ENCODE data around the gene PPBP. TPM values are rescaled to one million over a fixed set of nuclear protein-coding genes. Genes with fewer than 3 reads are reported as not detected.
"Not testable (repeated sequence)": the region's sequence is repeated elsewhere in the genome, so short reads cannot be mapped to it uniquely, and the experiment has no call there.

PPBP gene
- total RNA-seq, 1 donor from 2014 or later: not detected

DNA sequence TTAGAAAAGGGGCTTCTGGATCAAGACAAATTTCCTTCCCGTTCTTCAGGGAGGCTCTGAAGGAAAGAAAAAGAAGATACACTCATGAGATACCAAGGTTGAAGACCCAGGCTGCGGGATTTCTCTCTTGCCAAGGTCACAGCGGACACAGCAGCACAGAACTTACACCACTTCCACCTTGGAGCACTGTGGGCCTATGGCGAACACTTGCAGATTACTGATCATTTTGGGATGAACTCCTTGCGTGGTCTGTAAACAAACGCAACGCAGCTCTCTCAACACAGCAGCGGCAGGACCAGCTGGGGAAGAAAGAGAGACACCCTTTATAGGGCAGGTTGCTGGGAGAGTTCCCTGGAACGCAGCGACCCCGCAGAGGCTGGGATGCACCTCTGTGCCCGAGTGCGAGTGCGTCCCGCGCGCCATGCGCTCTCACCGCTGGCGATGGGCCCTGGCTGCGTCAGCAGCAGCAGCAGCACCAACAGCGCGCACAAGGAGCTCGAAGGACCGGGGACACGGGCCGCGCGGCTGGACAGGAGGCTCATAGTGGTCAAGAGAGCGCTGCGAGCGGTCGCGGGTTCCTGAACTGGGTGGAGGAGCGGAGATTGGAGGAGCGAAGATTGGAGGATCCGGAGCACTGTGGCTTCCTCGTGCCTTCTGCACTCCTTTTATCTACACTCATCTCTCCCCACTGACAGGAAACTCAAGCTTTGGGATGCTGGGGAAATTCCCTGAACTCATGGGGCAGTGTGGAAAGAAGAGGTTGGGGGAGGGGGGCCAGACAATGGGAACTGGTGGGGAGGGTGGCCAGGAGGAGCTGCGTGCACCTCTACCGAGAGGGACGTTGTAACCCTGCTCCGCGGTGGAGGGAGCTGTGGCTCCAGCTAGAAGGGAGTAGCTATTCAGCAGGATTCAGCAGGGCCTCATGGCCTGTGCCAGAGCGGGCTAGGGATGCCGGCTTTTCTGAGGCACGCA lies 10.3 kb upstream of the PPBP start, which contains the start of gene CXCL5:
Gene CXCL5 (minus strand): TSS at position 638 of the 972 bp plus-strand sequence. CDS start 96 bp downstream, at position 542.
- DNase-seq (ENCODE audit: low read depth, low spot score): no peak

DNA sequence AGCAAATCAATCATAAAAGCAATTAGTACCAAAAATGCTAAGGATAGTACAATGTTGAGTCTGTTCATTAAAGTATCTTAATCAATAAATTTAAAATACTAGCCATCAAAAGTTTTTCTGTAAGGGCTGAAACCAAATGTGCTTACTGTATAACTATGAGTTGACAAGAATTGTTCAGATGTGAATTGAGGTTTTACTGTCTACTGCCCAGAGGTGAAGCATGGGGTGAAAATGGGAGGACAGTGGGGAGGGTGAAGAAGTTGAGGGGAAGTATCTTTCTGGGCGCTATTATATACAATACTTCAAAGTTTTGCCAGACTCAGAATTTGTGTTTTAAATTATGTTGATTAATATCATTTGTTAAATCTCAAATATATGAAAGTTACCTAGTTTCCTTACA lies 4.1 kb upstream of the PPBP start:
- DNase-seq (ENCODE audit: low read depth, low spot score): no peak

DNA sequence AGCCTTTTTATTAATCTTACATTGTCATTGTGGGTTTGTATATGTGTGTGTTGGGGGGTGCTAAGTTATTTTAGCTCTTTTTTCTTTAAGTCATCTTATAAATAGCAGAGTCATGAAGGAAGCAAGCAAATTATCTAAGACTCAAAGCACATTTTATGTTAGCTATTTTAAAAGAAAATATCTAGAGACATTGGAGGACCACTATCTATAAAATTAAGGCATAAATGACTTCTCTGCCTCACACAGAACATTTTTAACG lies 3.7 kb upstream of the PPBP start:
- DNase-seq (ENCODE audit: low read depth, low spot score): no peak

DNA sequence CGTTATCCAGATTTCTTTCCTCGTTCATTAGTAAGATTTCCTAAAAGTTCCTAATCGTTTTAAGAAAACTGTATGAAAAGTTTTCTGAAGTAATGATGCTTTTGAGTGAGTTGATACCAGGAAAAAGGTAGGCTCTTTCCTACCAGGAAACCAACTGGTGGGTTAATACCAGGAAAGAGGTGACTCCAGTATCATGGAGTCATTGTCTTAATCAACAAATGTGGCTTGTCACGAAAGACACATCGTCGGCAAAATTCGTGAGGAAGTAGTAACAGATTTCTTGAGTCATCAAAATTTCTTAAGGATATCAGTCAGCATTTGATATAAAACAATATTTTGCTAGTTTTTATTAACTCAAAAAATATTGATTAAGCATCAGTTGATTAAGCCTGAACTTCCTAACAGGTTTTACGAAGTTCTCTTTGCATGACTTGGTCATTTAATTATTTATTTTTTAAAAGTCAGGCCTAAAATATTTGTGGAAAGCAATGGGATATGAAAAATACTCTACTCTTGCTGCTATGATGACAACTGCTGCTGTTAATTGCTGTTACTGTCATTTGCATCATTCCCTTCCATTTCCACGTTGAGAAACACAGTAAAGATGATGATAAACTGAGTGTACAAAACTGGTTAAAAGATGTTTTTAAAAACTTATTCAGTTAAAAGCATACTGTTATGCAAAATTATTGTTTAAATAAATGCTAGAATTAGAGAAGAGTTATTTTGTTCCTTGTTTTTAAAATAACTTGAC lies 3.2 kb upstream of the PPBP start:
- no peak for DNase-seq (ENCODE audit: low read depth, low spot score)

DNA sequence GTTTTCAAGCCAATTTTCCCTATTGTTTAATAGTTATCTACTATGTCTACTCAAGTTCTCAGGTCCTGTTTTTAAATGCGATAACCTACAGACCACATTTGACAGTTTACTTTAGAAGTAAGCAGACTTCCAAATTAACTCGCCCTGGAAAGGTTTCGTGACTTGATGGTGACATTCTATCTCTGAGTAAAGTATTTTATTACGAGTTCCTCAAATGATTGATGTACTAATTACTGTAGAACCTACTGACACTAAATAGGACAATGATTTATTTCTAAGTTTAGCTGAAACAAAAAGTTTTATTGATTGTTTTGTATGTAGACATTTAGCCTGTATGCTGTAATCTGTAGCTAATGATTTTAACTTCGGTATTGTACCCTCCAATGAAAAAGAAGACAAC lies 1.9 kb upstream of the PPBP start:
- no peak for DNase-seq (ENCODE audit: low read depth, low spot score)

DNA sequence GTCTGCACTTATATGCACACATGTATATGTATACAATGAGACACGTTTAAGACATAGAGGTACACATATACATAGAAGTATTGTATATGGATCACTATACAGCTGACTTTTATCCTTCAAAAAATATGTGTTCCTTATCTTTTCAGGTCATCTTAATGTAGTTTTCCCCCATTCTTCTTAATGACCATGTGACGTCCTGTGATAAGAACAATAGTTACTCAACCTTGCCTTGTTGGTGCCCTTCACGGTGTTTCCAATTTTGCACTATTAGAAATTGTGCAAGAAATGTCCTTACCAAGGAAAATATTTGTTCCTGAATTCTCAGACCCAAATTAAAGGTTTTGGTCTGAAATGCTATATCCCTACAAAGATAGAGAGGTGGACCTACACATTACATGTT lies 1.0 kb upstream of the PPBP start:
- no peak for DNase-seq (ENCODE audit: low read depth, low spot score)

DNA sequence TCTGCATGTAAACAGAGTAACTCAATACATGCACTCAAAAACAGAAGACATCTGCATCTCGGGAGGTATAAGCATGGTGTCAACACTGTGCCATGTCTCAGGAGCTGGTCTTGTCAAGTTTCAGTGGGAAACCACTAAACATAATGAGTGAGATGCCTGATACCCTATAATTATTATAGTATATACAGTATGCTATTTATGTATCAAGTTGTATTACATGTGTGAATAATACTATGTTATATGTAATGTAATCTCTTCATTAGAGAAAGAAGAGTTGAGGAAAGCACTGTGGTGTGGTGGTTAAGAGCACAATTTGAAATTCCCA lies 2.5 kb downstream of the PPBP start:
- no peak for DNase-seq (ENCODE audit: low read depth, low spot score)

DNA sequence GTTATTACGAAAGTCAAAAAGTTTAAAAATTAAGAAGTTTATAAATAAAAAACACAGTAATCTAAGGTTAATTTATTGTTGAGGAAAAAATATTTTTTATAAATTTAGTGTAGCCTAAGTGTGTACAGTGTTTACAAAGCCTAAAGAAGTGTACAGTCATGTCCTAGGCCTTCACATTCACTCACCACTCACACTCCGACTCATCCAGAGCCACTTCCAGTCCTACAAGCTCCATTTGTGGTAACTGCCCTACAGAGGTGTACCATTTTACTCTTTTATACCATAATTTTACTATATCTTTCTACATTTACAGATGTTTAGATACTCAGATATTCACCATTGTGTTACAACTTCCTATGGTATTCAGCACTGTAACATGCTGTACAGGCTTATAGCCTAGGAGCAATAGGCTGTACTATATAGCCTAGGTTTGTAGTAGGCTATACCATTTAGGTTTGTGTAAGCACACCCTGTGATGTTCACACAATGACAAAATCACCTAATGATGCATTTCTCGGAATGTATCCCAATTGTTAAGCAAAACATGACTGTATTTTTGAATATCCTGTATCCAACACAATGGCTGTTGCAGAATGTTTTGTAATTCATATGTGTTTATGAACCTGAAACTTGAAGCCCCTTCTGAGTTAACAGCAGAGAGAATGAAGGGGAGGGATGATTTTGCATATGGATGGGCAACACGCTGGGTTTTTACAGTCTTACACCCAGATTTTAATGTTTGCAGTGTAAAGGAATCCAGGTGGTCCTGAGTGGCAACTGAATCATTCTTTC lies 3.1 kb downstream of the PPBP start:
- no peak for DNase-seq (ENCODE audit: low read depth, low spot score)

DNA sequence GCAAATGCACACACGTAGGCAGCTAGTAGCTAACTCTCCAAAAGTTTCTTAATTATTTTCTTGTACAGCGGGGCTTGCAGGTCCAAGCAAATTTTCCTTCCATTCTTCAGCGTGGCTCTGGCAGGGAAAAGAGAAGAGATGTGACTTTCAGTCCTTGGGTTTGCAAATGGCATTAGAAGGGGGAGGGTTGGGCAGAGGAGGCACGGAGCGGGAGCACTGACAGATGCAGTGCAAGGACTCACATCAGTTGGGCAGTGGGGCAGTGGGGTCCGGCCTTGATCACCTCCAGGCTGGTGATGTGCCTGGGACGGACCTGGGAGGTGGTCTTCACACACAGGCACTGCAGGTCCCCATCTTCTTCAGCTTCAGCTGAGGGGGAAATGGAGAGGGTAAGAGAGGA lies 6.8 kb downstream of the PPBP start:
- DNase-seq (ENCODE audit: low read depth, low spot score): not testable (repeated sequence)

DNA sequence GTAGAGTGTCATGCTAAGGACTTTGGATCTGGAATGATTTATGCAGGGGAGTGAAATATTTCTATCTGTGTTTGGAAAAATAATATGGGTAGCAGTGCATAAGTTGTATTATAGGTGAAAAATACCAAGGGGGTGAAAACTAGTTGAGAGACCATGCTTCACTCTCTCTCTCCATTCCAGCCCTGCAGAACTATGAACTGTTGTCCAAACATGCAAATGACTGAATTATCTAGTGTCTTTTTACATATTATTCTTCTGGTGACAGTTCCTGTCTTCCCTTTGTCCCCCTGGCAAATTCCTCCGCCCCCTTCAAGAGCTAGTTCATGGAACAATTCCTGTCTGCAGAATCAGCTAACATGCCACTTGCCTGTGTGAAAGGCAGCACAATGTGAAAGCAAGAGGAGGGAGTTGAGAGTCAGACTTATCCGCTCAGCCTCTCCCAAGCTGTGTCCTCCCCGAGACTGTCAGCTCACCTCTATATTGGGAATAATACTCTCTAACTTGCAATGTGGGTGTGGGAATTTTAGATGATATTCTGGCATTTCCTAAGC lies 8.5 kb downstream of the PPBP start:
- no peak for DNase-seq (ENCODE audit: low read depth, low spot score)

DNA sequence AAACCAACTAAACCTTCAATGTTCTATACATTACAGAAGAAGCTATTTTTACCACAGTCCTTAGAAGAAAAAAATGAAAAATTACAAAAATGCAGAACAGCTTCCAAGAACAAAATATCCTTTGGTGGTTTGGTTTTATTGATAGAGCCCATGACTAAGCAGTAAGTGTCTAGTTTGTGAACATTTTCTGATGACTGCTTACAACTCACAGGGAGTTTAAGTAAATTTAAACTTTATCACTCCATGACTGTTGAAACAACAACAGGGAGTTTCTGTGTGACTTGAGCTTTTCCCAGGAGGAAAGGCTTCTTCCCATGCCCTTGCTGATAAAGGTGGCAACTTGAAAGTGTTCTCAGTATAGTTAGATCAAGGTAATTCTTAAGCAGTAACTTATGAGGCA lies 9.1 kb downstream of the PPBP start:
- no peak for DNase-seq (ENCODE audit: low read depth, low spot score)

DNA sequence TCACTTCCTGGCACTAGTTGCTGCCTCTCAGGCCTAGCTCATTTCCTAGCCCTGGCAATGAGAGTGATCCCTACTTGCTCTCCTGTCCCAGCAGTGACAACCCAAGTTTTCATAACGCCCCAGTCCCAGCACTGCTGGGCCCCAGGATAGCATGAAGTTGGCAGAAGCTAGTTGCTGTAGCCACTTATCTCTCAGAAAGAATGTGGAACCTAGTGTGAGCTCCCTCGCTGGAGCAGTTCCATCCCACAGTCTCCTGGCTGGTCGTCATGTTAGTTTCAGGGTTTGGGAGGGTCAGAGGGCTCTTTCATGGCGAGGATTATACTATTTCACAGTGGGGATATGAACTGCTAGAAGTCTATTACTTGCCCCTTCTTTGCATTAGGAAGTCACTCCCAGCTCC lies 11.3 kb downstream of the PPBP start:
- DNase-seq (ENCODE audit: low read depth, low spot score): no peak

DNA sequence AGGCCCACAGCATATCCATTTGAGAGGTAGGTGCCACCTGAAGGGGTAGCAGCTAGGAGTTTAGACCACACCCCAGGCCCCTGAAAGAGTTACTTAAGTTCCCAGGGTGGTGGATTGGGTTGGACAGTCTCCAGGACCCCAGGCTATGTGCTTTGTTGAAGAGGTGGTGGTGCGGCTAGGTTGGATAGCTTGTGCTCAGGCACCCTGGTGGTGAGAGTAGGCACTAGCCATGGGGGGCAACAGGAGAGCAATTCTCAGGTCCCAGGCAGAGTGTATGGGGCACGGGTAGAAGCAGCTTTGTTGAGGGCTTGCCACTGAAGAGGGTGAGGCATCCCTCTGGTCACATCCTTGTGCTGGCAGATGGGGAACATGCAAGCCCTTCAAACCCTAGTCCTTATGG lies 11.8 kb downstream of the PPBP start:
- no peak for DNase-seq (ENCODE audit: low read depth, low spot score)

DNA sequence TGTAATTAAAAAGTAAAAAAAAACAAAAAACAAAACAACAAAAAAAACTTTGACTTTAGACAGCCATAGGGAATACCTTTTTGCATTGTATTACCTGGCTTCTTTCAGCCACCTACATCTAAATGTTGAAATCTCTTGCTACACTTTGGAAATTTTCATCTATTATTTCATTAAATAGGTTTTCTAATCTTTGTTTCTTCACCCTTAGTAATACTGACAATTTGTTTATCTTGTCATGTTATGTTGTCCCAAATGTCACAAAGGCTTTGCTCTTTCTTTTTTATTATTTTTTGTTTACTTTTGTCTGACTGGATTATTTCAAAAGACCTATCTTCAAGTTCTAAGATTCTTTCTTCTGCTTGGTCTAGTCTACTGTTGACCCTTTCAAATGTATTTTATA lies 13.6 kb downstream of the PPBP start:
- no peak for DNase-seq (ENCODE audit: low read depth, low spot score)

DNA sequence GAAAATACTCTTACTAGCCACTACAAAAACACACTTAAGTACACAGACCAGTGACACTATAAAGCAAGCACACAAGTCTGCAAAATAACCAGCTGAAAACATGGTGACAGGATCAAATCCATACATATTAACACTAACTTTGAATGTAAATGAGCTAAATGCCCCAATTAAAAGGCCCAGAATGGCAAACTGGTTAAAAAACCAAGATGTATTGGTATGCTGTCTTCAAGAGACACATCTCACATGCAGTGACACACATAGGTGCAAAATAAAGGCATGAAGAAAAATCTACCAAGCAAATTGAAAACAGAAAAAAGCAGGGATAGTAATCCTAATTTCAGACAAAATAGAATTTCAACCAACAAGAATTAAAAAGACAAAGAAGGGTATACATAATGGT lies 17.0 kb downstream of the PPBP start:
- DNase-seq (ENCODE audit: low read depth, low spot score): no peak

DNA sequence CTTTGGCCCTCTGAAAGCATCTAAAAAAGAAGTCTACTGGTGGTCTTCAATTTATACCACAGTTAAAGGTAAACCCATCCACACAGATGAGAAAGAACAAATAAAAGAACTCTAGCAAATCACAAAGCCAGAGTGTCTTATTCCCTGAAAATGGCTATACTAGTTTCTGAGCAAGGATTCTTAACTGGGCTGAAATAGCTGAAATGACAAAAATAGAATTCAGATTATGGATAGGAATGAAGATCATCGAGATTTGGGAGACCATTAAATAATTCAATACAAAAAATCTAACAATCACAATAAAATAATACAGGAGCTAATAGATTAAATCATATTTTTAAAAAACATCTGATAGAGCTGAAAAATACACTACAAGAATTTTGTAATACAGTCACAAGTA lies 18.0 kb downstream of the PPBP start:
- no peak for DNase-seq (ENCODE audit: low read depth, low spot score)

DNA sequence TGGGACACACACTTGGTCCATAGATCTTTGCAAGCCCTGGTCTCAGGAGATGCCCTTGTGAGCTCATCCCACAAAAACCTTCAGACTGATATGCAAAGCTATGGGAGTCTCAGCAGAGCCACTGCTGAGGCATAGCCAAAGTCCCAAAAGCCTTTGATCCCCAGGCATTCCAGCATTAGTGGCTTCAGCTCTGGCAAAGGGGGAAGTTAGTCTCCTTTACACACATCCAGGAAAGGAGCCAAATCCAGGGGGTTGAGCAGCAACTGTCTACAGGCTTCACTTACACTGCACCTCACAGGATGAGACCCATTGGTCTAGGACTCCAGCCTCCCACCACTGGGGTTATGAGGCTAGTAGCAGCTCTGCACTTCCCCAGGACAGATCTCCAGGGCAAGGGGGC lies 20.1 kb downstream of the PPBP start:
- DNase-seq (ENCODE audit: low read depth, low spot score): no peak

DNA sequence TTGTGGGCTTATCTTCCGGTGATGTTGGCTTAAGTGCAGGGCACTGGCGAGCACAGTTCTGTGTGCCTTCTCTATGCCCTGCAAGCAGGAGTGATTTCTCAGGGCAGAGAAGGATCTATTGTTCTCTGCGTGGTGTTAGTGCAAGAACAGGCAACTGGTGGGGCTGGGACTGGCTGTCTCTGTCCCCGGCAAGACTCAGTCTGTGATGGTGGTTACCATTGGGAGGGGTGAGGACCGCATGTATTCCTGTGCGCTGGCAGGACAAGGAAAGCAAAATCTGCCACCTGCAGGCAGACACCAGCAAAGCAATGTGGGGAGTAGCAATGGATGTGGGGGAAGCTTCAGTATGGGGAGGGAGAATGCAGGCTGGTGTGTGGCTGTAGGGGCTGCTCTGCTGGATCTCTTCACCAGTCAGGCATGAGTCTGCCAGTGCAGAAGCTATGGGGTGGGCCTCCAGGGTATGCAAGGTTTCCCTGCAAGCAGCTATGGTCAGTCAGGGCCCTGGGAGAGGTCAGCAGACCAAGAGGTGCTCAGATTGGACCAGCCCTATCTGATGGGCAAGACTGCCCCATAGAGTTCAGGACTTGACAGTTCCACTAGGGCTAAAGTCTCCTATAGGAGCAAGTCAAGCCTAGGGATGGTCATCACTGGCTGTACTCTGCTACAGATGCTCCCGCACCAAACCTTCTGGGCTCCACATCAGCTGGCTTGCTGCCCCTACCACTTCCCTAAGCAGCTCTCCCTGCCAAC lies 23.0 kb downstream of the PPBP start:
- DNase-seq (ENCODE audit: low read depth, low spot score): no peak

DNA sequence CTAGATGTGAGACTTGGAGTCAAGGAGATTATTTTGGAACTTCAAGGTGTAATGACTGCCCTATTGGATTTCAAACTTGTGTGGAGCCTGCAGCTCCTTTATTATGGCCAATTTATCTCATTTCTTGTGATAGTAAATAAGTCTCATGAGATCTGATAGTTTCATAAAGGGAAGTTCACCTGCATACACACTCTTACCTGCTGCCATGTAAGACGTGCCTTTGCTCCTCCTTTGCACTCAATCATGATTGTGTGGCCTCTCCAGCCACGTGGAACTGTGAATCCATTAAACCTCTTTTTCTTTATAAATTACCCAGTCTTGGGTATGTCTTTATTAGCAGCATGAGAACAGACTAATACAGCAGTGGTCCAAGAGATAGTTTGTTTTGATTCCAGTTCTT lies 25.3 kb downstream of the PPBP start:
- no peak for DNase-seq (ENCODE audit: low read depth, low spot score)

DNA sequence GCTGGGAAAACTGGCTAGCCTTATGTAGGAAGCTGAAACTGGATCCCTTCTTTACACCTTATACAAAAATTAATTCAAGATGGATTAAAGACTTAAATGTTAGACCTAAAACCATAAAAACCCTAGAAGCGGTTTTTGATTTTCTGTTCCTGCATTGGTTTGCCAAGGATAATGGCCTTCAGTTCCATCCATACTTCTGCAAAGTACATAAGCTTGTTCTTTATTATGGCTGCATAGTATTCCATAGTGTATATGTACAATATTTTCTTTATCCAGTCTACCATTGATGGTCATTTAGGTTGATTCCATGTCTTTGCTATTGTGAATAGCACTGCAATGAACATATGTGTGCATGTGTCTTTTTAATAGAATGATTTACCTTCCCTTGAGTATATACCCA lies 28.9 kb downstream of the PPBP start:
- DNase-seq (ENCODE audit: low read depth, low spot score): not testable (repeated sequence)

DNA sequence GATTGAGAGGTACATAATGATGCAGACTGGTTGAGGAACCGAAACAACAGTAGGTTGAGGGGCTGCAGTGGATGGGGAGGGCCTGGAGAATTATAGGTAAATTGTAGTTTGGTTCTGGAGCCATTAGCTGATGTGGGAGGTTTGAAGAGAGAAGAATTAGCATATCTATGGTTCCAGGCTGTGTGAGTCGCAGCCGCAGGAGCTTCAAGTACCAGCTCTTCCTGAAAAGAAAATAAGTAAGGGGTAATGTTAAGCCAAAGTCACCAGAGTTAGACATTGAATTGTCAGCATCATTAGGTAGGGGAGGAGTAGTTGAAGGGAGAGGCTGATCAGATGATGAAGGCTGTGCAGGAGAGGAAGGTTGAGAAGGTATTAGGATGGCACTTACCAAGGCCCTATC lies 35.6 kb downstream of the PPBP start:
- no peak for DNase-seq (ENCODE audit: low read depth, low spot score)

Data from pulmonary artery endothelial cell (primary cell).